Measurements from ENCODE around the gene OR8A1.
"Not testable (repeated sequence)": the region's sequence is repeated elsewhere in the genome, so short reads cannot be mapped to it uniquely, and the experiment has no call there.

Gene OR8A1

DNA sequence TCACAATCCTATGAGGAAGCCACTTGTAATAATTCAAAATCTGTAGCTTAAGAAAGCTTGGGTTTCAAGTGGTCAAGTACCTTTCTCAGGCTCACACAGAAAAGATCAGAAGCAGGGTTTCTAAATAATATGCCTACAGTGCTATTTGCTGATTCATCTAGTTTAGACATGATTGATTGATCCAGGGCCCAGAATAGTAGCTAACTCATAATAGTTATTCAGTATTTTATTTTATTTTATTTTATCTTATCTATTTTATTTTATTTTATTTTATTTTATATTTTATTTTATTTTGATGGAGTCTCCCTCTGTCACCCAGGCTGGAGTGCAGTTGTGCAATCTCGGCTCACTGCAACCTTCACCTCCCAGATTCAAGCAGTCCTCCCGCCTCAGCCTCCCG, 25.5 kb downstream of the OR8A1 start:
- DNase-seq (ENCODE audit: low read depth in 2 of 2) = no peak

DNA sequence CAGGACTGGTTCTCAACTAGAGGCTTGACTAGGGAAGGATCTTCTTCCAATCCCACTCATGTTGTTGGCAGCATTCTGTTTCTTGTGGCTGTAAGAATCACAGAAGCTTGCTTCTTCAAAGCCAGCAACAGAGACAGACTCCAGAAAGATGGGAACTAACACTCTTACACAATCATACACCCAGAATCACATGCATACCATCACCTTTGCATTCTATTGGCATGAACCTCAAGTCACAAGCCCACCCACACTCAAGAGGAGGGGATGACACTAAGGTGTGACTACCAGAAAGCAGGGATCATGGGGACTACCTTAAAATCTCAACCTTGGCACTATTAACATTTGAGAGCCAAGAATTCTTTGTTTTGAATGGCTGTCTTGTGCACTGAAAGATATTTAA, 27.8 kb downstream of the OR8A1 start:
- DNase-seq (ENCODE audit: low read depth in 2 of 2) = no peak

DNA sequence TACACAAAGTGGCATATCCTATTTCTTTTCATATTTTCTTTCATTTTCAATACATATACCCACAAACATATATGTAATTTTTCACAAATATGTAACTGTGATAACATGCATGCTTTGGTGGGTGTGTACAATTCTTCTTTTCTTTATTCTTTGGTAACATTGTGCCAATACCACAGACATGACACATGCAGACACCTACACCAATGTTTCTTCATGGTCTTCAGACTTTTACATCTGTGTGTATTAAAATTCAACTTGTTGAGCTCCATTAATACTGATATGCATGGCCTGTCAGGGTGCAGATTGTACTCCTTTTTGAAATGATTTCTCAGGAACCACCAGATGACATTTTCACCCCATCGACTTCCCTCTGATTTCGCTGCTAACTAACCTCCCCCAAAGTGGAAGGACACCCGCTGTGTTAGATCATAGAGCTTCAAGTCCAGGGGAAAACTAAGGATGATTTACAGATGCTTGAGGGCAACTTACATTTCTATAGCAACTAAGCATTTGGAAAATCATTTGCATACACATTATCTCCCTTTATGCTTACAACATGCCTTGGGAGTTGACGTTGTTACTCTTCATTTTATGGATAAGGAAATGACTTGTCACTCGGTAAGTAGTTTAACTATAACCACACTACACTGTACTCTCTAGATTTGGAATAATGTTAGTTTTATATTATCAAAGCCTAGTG, 31.0 kb downstream of the OR8A1 start:
- DNase-seq (ENCODE audit: low read depth in 2 of 2) = no peak

DNA sequence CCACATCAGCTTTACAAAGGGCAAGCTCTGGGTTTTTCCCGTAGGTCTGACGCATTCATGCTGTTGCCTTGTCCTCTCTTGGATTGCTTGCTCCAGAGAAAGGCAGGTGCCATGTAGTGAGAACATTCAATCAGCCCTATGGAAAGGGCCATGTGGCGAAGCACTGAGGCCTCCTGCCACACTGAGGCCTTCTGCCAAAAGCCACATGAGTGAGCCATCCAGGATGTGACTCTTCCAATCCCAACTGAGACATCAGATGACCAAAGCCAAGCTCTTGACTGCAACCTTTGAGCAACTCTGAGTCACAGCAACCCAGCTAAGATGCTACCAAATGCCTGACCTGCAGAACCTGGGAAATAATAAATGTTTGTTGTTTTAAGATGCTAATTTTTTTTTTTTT, 32.4 kb downstream of the OR8A1 start:
- DNase-seq (ENCODE audit: low read depth in 2 of 2) = no peak

DNA sequence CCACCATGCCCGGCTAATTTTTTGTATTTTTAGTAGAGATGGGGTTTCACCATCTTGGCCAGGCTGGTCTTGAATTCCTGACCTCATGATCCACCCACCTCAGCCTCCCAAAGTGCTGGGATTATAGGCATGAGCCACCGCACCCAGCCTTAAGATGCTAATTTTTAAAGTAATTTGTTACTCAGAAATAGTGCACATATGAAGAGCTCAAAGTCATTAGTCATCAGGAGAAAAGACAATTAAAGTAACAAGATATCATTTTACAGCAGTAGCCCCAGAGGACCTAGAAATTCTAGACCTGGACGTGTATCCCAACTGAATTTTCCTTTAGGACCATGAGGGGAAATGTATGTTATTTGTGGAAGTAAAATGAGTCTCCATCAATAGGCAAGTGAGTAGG, 32.9 kb downstream of the OR8A1 start:
- not testable (repeated sequence) for DNase-seq (ENCODE audit: low read depth in 2 of 2)

DNA sequence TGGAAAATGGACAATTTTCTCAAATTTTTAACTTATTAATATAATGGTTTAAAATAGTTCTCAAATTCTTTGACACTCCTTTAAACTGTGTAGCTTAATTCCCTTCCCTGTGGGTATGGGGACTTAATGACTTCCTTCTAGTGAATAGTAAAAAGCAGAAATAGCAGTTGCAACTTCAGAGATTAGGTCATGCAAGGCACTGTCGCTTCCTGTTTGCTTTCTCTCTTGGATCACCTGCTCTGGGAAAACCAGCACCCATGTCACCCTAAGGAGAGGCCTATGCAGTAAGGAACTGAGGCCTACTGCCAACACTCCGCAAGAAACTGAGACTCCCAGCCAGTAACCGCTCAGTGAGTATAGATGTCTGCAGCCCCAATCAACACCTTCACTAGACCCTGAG, 35.9 kb downstream of the OR8A1 start:
- DNase-seq (ENCODE audit: low read depth in 2 of 2) = no peak

- DNase-seq (ENCODE audit: low read depth in 2 of 2) = no peak
Measured at GRCh38 chr11:124608147-124608546, 38.4 kb downstream of the OR8A1 start.

DNA sequence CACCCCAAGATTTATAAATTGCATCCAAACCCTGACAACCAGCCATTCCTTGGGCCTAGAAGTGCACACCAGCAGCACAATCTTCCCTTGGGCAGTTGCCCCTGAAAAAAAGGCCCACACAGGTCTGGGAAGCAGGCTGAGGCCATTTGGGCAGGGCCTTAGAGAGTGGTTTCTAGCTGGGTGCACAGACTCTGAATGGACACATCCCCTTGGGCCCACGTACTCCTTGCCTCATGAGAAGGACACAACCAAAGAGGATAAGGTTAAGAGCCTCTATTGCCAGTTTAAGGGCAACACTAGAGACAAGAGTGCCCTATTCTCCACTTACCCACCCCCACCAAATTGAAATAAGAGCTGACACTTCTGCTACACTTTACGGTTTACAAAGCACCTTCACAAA, 40.5 kb downstream of the OR8A1 start:
- DNase-seq (ENCODE audit: low read depth in 2 of 2) = no peak

- DNase-seq (ENCODE audit: low read depth in 2 of 2) = no peak
Measured at GRCh38 chr11:124611064-124611463, 41.3 kb downstream of the OR8A1 start, which contains the start of gene PANX3. Gene PANX3 (plus strand): TSS chr11:124611428. CDS start chr11:124611557, 129 bp downstream.

GRCh38 chr11:124612045-124612444, 42.2 kb downstream of the OR8A1 start:
- no peak for DNase-seq (ENCODE audit: low read depth in 2 of 2)

- DNase-seq (ENCODE audit: low read depth in 2 of 2) = no peak
Measured at GRCh38 chr11:124612567-124613246, 42.9 kb downstream of the OR8A1 start.

GRCh38 chr11:124618863-124619262, 49.1 kb downstream of the OR8A1 start:
- DNase-seq (ENCODE audit: low read depth in 2 of 2) = no peak
